Measurements from ENCODE around the gene KDM5A. TPM values are rescaled to one million over a fixed set of nuclear protein-coding genes. Genes with fewer than 3 reads are reported as not detected.

Gene KDM5A
- total and polyA plus RNA-seq, 2 donors (not counting 3 experiments of a cell fraction or from before 2014, with no cell fraction given), result 12.6 to 61.0 TPM

DNA sequence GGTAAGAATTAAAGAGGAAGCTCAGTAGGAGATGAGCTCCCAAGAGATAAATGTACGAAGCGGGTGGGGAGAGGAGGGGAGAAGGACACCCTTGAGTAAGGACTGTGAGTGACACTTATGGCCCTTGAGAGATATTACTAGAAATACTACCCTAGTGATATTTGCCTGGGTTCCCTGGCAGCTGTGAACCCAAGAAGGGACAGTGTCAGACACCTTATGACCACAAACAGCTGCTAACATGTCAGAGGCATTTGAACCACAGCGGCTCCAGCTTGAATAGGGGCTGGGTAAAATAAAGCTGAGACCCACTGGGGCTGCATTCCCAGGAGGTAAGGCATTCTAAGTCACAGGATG is 155.5 kb downstream of the KDM5A start:
- ChIA-PET POLR2A (no interaction called here), CTCF (interaction anchor here (0.7 kb wide), 1 partner anchor 13 kb away, joined by 3 read pairs; no protein-coding TSS in a partner anchor)
- no TSS peak for BruUV-seq (replicated peaks)
- no peak for FAIRE-seq
- intact Hi-C loops (cut with micrococcal nuclease), result no loop called here
- Histone ChIP-seq H3K36me3 (ENCODE audit: control insufficient read depth in 2 of 2, extremely low read depth in 1 of 2, insufficient read depth in 2 of 2, low read length in 2 of 2) (no peaks in the 10 kb centered on the region), H2AFZ (ENCODE audit: low read depth, low read length) (no peak overlapping the region), H3K27ac (ENCODE audit: insufficient read depth, low read depth, low read length) (no peak overlapping the region), H3K4me1 (ENCODE audit: control insufficient read depth, extremely low read depth, insufficient read depth, low read length) (no peaks in the 10 kb centered on the region), H3K79me2 (ENCODE audit: control insufficient read depth, insufficient read depth, low read length) (no peaks in the 10 kb centered on the region), H3K9me3 (replicated peaks; ENCODE audit: control insufficient read depth, insufficient read depth, low read length) (no peaks in the 10 kb centered on the region), H3K27me3 (ENCODE audit: control insufficient read depth in 2 of 2, insufficient read depth in 2 of 2, low read length in 2 of 2) (peaks cover 0 to 3% of the 10 kb centered on the region in 2 experiments), H3K9ac (replicated peaks; ENCODE audit: extremely low read depth, insufficient read depth, low read length) (no peak overlapping the region), H3K9me1 (replicated peaks; ENCODE audit: control insufficient read depth, extremely low read depth, insufficient read depth, low read length) (no peaks in the 10 kb centered on the region), H4K20me1 (replicated peaks; ENCODE audit: control insufficient read depth, extremely low read depth, insufficient read depth, low read length) (no peaks in the 10 kb centered on the region), H3K4me2 (ENCODE audit: insufficient read depth, low read length) (no peak overlapping the region), H3K4me3 (replicated peaks in 1 of 3; ENCODE audit: insufficient read depth in 1 of 3, low read depth in 1 of 3, low read length in 3 of 3) (no peak overlapping the region)
- no peak for DNase-seq (ENCODE audit: low read depth, low spot score)
- dilution Hi-C loops (cut with MboI; ENCODE audit: extremely low pct_ligation_motif_present, low sequenced_read_pairs), result no loop called here
- TF ChIP-seq GATA2 (IDR thresholded peaks at IDR 0.05; ENCODE audit: insufficient read depth, insufficient read length, low read depth, low read length), result no peak
- TF ChIP-seq, protein P1, sequence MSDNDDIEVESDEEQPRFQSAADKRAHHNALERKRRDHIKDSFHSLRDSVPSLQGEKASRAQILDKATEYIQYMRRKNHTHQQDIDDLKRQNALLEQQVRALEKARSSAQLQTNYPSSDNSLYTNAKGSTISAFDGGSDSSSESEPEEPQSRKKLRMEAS (IDR thresholded peaks at IDR 0.05; ENCODE audit: insufficient read depth, insufficient read length), result no peak
- no peak for TF ChIP-seq JUN (IDR thresholded peaks at IDR 0.05; ENCODE audit: borderline replicate concordance, insufficient read depth, insufficient read length, low read depth)
- TF ChIP-seq FOS (IDR thresholded peaks at IDR 0.05; ENCODE audit: borderline replicate concordance, insufficient read depth, low read length), result no peak
- TF ChIP-seq, protein P2, sequence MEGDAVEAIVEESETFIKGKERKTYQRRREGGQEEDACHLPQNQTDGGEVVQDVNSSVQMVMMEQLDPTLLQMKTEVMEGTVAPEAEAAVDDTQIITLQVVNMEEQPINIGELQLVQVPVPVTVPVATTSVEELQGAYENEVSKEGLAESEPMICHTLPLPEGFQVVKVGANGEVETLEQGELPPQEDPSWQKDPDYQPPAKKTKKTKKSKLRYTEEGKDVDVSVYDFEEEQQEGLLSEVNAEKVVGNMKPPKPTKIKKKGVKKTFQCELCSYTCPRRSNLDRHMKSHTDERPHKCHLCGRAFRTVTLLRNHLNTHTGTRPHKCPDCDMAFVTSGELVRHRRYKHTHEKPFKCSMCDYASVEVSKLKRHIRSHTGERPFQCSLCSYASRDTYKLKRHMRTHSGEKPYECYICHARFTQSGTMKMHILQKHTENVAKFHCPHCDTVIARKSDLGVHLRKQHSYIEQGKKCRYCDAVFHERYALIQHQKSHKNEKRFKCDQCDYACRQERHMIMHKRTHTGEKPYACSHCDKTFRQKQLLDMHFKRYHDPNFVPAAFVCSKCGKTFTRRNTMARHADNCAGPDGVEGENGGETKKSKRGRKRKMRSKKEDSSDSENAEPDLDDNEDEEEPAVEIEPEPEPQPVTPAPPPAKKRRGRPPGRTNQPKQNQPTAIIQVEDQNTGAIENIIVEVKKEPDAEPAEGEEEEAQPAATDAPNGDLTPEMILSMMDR (IDR thresholded peaks at IDR 0.05; ENCODE audit: extremely low read depth in 1 of 2, insufficient read depth in 1 of 2, low read depth in 1 of 2, low read length in 2 of 2), result no peak
- no peak for TF ChIP-seq EZH2 (IDR thresholded peaks at IDR 0.05; ENCODE audit: borderline replicate concordance, low read depth, low read length, severe bottlenecking)
- TF ChIP-seq POLR2AphosphoS5 (IDR thresholded peaks at IDR 0.05; ENCODE audit: insufficient read depth, low read depth, low read length), result no peak
- no peak for TF ChIP-seq MYC (IDR thresholded peaks at IDR 0.05; ENCODE audit: low read depth, low read length)

All from endothelial cell of umbilical vein (primary cell).